Measurements from ENCODE around the gene MICALL2.
A peak's percentile ranks its signal among the peaks of the same experiment; 100 is the strongest.
"Not testable (repeated sequence)": the region's sequence is repeated elsewhere in the genome, so short reads cannot be mapped to it uniquely, and the experiment has no call there.

MICALL2 gene

GRCh38 chr7:1447112-1447511 lies 12.2 kb downstream of the MICALL2 start:
- DNase-seq: no peak

DNA sequence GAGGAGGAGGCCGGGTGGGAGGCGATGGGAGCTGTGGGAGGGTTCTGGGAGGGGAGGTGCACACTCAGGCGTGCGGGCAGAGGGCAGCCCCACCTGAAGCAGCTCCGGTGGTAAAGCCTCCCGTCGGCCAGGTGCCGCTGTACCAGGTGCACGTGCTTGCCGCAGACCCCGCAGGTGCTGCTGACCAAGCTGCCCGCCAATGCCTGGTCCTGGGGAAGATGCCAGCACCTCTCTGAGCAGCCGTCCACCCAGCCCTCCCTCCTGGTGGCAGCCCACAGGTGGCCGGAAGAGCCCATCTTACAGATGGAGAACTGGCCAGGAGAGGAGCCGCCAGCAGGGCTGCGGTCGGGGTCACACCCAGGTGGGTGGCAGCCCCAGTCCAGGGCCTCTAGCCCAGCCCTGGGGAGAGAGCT lies 12.6 kb downstream of the MICALL2 start:
- no peak for DNase-seq

DNA sequence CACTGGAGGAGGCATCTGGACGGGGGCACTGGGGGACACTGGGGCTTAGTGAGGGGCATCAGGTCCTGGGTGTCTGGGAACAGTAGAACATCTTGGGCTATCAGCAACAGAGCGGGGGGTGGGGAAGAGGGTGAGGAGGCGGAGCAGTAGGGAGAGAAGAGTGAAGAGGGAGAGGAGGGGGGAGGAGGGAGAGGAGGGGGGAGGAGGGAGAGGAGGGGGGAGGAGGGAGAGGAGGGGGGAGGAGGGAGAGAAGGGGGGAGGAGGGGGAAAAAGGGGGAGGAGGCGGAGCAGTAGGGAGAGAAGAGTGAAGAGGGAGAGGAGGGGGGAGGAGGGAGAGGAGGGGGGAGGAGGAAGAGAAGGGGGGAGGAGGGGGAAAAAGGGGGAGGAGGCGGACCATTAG lies 13.2 kb downstream of the MICALL2 start:
- DNase-seq: not testable (repeated sequence)

DNA sequence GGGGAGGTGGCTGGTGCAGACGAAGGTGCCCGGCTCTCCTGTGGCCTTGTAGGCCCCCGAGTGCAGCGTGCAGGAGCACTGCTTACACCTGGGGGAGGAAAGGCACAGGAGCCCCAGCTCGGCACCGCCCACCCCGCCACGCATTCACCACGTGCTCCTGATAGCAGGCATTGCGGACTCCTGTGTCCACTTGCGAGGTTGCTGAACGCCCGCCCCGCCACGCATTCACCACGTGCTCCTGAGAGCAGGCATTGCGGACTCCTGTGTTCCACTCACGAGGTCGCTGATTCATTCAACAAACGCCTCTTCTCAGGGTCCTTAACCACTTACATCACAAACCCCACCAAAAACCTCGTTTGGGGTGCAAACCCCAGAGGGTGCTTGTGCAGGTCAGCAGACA lies 13.9 kb downstream of the MICALL2 start:
- no peak for DNase-seq

GRCh38 chr7:1444925-1445322 lies 14.3 kb downstream of the MICALL2 start:
- no peak for DNase-seq

GRCh38 chr7:1444214-1444924 lies 14.9 kb downstream of the MICALL2 start:
- DNase-seq: no peak

- DNase-seq: not testable (repeated sequence)
Observed at GRCh38 chr7:1443587-1444200, 15.6 kb downstream of the MICALL2 start.

DNA sequence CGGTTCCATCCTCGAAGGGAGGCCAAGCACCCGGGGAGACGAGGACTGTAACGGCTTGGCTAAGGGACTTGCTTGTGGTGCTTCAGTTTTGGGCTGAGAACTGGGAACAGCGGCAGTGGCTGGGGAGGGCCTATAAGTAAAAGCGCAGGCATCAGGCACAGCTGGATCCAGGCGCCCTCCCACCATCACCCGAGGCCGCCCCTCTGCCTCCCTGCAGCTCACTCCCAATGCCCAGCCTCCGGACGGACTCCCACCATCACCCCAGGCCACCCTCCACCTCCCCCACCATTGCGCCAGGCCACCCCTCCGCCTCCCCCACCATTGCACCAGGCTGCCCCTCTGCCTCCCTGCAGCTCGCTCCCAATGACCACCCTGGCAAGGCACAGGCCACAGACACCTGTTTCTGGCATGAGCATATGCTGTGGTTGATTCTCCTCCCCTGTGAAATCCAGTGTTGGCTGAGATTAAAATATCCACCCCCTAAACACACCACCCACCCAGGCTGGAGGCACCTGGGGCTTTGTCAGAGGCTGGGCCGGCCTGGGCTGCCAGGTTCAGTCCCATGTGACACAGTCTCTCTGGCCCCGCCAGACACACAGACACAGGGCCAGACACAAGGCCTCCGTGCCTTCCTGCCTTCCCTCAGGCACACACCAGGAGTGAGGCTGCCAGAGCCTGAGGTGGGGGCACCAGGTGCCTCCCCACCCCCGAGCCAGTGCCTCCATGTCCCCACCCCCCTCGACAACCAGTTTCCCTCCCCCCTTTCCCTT lies 16.7 kb downstream of the MICALL2 start:
- DNase-seq: no peak

DNA sequence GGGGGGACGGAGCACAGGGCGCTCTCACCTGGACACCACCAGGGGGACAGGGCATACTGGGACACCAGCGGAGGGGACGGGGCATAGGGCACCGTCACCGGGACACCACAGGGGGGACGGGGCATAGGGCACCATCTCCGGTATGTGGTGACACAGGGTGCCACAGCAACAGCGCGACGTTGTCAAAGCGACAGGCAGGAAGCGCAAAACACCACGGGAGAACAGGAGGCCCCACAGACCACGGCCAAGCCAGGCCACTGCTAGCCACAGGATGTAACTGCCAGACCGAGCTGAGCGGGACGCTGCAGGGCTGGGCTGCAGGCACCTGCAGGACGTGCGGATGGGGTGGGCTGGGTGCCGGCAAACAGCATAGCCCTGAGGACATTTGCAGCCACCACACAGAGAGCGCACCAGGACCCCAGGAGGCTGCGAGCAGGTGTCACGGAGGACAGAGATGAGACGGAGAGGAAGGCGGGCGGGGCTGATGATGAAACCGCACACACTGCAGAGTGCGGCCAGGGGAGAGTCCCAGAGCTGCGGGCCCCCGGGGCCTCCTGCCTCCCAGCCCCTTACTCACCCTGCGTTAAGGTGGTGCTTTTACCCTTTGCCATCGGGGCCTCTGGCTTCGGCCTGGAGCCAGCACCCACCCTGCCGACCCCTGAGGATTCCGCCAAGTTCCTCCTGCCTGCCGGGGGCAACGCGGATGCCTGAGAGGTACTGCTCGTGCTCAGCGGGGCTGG lies 17.5 kb downstream of the MICALL2 start:
- no peak for DNase-seq

DNA sequence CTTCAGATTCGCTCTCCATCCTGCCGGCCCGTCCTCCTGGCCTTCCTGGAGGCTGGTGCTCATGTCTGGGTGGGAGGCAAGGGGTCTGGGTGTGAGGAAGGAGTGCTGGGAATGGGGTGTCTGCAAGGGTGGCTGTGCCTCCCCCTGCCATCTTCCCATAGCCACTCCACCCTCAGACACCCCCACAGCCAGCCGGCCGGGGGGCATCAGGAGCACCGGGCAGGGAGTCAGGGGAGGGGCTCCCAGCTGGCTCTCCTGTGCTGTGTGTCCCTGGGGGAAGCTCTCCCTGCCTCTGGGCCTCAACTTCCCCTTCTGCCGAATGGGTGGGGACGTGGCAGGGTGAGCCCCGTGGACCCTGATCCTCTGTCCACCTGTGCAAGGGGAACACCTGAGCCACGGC lies 18.6 kb downstream of the MICALL2 start:
- DNase-seq: no peak

GRCh38 chr7:1439373-1440363 lies 19.6 kb downstream of the MICALL2 start:
- no peak for DNase-seq

DNA sequence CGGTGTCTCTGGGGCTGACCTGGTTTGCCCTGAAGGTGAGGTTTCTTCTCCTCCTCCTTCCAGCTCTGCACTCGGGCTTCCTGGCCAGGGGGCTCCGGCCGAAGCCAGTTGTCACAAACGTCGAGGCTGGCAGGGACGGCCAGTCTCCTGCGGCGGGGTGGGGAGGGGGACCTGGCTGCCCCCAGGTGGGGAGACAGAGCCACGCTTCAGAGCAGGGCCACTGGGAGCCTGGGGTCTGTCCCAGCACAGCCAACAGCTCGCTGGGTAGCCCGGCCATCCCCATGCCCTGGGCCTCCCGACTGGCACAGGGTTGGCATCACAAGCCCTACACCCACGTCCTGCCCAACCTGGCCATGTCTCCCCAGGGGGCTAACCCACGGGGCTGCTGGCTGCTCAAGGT lies 20.4 kb downstream of the MICALL2 start:
- DNase-seq: no peak

GRCh38 chr7:1438208-1438607 lies 21.1 kb downstream of the MICALL2 start:
- DNase-seq: no peak

DNA sequence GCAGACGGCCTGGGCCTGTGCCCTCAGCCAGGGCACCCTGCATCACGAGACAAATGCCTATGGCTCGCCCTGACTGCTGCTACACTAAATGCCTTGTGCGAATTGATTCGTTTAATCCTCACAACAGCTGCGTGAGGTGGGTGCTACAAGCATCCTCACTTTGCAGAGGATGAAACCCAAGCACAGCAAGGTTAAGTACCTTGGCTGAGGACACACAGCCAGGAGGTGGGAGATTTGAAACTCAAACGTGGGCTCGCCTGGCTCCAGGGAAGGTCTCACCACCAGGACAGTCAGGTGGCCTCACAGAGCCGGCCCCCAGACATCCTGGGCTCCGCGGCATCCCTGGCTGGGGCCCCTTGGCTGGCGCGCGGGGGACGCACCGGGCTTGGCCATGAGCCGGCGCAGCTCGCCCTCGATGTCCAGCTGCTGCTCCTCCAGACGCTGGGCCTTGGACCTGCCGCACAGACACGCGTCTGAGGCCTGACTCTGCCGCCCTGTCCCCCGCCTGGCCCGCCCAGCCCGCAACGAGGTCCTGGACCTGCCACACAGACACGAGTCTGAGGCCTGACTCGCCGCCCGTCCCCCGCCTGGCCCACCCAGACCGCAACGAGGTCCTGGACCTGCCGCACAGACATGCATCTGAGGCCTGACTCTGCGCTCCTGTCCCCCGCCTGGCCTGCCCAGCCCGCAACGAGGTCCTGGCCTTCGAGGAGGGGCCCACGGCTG lies 22.0 kb downstream of the MICALL2 start:
- DNase-seq: no peak

GRCh38 chr7:1436608-1437007 lies 22.7 kb downstream of the MICALL2 start:
- no peak for DNase-seq

- no peak for DNase-seq
Observed at GRCh38 chr7:1434891-1435670, 24.2 kb downstream of the MICALL2 start.

DNA sequence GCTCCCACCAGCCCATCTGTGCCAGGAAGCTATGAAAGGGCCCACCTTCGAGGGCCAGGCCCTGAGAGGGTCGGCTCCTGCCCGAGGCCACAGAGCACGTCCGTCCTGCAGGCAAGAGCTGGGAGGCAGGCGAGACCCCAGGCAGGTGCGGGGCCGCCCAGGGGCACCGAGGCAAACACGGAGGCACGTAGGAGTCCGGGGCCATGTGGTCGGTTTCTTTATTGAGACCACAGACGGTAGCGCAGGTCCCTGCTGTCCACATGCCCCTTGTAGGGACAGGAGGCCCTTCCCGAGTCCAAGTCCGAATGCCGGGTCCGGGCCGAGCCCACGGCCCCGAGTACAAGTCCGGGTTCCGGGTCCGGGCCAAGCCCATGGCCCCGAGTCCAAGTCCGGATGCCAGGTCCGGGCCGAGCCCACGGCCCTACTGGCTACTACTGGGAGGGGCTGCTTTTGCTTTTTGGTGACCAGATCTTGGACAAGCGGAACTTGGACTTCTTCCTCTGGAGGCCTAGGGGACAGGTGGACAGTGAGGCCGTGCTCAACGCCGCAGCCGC lies 25.0 kb downstream of the MICALL2 start:
- DNase-seq: no peak

DNA sequence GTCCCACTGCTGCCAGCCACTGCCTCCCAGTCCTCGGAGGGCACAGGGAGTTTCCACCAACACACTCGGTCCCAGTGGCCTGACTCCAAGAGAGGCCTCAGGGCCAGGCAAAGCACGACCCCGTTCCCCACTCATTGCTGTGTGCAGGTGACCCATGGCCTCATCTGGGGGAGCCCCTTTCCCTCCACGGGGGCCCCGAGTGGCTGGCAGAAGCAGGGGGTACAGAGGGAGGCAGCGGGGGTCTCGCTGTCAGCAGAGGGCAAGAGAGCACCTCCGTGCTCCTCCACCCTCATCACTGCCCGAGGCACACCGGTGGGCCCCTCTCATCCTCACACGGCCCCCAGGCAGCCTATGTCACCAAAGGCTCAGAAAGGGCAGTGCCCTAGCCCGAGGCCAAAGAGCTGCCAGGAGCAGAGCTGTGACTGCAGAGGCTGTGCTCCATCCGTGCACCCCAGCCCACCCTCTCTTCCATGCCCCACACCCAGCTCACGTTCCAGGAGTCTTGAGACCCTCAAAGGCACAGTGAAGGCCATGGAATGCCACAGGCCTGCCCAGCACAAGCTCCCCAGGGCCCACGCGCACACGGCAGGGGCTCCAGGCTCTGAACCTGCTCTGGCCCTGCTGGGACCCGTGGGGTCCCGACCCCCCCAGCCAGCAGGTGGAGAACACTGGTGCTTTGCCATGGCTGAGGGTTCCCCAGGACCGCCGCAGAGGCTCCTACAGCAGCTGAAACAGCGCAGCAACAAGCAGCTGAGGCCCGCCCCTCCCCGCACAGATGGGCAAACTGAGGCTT lies 25.9 kb downstream of the MICALL2 start:
- no peak for DNase-seq

DNA sequence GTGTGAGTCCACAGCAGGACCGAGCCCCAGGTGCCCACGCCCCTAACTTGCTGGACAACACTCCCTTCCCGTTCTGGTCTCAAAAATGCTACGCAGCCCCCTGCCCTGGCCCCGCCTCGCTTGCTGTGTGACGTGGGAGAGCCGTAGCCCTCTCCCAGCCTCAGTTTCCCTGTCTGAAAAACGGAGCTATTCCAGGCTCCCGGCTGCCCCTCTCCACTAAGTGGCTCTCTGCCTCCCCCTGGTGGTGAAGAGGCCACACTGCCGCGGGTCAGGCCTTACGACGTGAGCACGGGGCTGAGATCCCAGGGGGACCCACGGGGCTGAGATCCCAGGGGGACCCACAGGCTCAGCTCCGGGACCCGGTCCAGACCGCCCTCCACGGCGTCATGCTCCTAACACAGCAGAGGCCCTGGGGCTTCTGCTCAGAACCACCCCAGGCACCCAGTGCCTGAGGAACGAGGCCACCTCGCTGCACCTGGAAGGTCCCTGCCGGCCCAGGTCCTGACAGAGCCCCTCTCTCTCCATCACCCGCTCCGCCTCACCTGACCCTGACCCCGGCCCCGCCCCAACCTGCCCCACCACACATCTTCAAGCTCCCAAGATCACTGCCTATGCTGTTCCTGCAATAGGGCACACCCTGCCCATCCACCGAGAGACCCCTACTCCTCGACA lies 26.7 kb downstream of the MICALL2 start:
- peak; percentile 62 for DNase-seq

Data from central memory CD4-positive, alpha-beta T cell (primary cell).